DMS79 (cell line): Measurements from ENCODE around the gene LDLRAD3.

ENCODE experiments used
- DNase-seq: peaks from one replicate; lab custom pipeline; 2025; lab: John Stamatoyannopoulos, UW

The LDLRAD3 gene

DNA sequence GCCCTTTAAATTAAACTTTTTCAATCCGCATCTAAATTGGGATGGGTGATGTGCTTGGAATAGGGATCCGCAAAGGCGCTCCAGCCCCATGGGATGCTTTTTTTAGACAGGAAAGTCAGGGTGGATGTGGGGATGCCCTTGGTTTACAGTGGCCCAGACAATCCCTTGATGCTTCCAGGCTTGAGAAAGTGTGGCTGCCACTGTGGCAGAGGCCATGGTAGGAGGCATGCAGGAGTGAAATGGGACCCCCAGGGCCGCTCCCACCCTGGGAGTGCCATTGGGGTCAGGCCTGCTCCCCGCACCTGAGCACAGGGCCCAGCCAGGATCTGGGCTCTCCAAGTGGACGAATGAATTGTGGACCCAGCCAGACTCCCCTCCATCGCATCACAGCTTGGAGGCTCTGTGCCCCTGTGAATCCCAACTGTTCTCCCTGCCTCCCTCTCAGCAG is 269.6 kb downstream of the LDLRAD3 start:
- DNase-seq, result no peak

DNA sequence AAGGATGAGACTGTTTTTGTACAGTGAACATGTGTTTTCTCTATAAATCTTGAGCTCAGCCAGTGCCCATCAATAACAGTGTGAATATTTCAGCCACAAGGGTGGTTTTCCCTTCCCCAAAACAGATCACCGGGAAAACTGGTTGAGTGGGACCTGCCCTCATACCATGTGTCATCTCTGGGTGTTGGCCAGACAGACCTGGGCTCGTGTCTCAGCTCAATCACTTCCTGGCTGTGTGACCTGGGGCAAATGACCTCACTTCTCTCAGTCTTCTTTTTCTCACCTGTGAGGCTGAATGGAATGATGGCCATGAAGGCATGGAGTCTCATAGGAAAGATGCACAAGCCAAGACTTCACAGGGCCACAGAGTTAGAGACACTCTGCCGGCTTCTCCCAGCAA is 270.6 kb downstream of the LDLRAD3 start:
- DNase-seq, result no peak

GRCh38 chr11:36214976-36215692 is 271.3 kb downstream of the LDLRAD3 start:
- DNase-seq, result no peak

- DNase-seq, result peak; percentile 27
Observed at GRCh38 chr11:36215693-36216060, 271.8 kb downstream of the LDLRAD3 start.

- no peak for DNase-seq
Observed at GRCh38 chr11:36216061-36216615, 272.3 kb downstream of the LDLRAD3 start.

- DNase-seq, result no peak
Observed at GRCh38 chr11:36218283-36218921, 274.5 kb downstream of the LDLRAD3 start.

GRCh38 chr11:36219996-36220395 is 276.1 kb downstream of the LDLRAD3 start:
- no peak for DNase-seq

DNA sequence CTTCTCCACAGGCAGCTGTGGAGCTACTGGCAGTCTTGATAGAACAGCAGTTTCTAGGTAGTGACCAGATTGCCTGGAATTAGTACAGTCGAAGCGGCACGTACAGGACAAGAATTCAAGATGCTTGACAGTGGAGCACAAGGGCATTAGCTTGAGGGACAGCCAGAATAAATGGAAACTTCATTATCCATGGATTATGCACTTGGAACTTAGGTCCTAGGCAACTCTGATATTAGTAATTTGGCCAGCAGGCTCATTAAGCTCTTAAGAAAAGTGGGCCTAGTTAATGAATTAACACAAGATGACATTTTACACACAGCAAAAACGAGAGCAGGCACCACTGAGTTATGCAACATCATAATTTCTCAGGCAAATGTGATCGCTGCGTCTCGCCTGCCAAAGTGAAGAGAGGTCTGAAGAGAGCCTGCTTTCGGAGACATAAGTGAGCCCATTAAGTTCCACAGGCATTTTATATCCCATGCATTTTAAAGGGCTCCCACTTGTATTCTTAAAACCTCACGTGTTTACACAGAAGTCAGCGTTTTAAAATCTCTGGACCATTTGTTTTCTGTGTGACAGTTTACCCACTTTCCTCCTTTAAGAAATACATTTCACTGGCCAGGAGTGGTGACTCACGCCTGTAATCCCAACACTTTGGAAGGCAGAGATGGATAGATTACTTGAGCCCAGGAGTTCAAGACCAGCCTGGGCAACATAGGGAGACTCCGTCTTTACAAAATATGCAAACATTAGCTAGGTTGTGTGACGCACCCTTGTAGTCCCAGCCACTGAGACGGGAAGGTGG is 279.2 kb downstream of the LDLRAD3 start:
- DNase-seq, result peak; percentile 96

GRCh38 chr11:36224209-36224882 is 280.5 kb downstream of the LDLRAD3 start:
- no peak for DNase-seq

DNA sequence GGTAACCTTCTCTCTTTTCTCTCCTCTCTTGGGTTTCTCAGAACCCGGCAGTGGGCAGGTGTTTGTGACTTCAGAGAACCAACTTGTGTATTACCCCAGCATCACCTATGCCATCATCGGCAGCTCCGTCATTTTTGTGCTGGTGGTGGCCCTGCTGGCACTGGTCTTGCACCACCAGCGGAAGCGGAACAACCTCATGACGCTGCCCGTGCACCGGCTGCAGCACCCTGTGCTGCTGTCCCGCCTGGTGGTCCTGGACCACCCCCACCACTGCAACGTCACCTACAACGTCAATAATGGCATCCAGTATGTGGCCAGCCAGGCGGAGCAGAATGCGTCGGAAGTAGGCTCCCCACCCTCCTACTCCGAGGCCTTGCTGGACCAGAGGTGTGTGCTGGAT is 283.2 kb downstream of the LDLRAD3 start:
- no peak for DNase-seq

DNA sequence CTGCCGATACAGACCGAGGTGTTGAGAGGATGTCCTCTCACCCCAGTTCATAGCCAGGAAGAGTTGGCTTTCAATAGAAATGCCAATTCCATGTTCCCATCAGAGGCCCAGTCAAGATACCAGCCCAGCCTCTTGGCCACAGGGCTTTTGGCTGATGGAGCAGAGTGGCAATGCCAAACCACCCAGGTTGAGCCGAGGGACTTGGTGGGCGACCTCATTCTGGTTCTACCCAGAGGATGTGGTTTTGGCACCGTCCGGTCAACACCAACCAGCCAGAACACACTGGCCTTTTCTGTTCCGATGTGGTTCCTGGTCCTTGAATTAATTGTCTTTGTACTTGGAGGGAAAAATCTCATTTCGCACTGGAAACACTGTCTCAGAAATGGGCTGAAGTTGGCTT is 284.8 kb downstream of the LDLRAD3 start:
- DNase-seq, result no peak

DNA sequence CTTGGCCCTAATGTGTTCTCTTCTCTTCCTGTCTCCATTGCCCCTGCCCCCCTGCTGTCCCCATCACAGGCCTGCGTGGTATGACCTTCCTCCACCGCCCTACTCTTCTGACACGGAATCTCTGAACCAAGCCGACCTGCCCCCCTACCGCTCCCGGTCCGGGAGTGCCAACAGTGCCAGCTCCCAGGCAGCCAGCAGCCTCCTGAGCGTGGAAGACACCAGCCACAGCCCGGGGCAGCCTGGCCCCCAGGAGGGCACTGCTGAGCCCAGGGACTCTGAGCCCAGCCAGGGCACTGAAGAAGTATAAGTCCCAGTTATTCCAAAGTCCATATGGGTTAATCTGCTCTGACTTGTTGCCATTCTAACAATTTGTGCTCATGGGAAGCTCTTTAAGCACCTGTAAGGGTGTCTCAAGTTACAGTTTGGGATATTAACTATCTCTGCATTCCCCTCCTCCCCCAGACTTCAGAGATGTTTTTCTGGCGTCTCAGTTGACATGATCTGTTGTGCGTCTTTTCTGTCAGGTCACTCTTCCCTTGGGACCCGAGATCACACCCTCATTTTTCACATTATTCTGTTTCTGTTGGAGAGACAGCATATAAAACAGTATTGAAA is 285.3 kb downstream of the LDLRAD3 start:
- DNase-seq, result no peak

GRCh38 chr11:36230779-36231699 is 287.2 kb downstream of the LDLRAD3 start:
- DNase-seq, result no peak

DNA sequence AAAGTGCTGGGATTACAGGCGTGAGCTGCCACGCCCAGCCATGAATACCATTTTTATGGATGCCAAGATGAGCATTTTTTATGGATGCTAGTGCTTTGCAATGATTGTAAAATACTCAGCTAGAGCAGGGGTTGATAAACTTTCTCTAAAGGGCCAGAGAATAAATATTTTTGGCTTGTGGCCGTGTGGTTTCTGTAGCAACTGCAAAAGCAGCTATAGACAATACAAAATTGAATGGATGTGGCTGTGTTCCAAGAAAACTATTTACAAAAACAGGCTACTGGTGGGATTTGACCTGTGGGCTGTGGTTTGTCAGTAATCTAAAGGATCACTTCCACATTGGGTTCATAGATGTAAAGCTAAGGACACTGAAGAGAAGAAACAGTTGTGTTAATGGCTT is 289.3 kb downstream of the LDLRAD3 start:
- DNase-seq, result peak; percentile 54

GRCh38 chr11:36234825-36235224 is 291.0 kb downstream of the LDLRAD3 start:
- no peak for DNase-seq

DNA sequence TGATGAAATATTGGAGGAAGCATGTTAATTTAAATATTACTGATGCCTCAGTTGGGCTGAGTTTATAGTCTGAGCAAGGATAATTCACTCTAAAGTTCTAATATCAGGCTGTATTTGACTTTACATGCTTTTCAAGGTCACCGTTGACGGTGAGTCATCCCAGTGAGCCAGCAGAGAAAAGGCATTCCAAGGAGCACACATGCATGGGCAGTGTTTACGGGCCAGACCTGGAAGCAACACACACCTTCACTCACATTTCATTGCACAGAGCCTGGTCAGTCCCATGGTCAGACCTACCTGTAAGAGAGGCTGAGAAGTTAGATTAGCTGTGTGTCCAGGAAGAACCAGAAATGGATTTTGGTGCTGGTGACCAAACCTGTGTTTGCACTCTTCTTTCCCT is 291.9 kb downstream of the LDLRAD3 start:
- no peak for DNase-seq

DNA sequence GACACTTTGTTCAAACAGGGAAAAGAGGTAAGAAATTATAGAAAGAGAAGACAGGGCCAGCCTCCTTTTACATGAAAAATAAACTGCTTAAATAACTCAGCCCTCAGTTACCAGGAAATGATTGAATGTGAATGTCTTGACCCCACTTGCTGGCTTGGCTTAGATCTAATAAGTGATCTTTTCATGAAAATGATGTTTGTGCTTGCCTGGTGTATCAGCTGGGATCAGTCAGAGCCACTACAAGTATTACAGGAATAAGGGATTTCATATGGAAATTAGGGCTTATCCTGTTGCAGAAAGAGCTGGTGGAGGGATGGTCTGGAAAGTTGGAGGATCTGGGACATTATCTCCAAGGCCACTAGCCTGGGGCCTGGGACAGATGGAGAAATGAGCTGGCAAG is 293.5 kb downstream of the LDLRAD3 start:
- DNase-seq, result no peak

GRCh38 chr11:36238036-36238631 is 294.3 kb downstream of the LDLRAD3 start:
- DNase-seq, result no peak

- DNase-seq, result no peak
Observed at GRCh38 chr11:36238881-36239280, 295.0 kb downstream of the LDLRAD3 start.

GRCh38 chr11:36239636-36240035 is 295.8 kb downstream of the LDLRAD3 start:
- no peak for DNase-seq
